PC-3 (cell line): Measurements from ENCODE around the gene BMP8B. TPM values are rescaled to one million over a fixed set of nuclear protein-coding genes. Genes with fewer than 3 reads are reported as not detected.
"Not testable (repeated sequence)": the region's sequence is repeated elsewhere in the genome, so short reads cannot be mapped to it uniquely, and the experiment has no call there.

Experiments
- ATAC-seq: fragments of 200-7000 bp; cut with Tn5 transposase; 2 replicates; pipeline ENCODE4 v1.9.1; 2020; ENCODE audit warnings: mild to moderate bottlenecking, moderate library complexity
- BruUV-seq: library from RNA; stranded (reverse); fragments of 400-500 nt; replicated peaks from 2 replicates; lab custom pipeline; 2021; lab: Mats Ljungman, UMichigan
- CTCF ChIA-PET: fragments of 300-600 bp; sonication (Branson Sonifier 250); formaldehyde crosslinking; loops from one replicate; lab custom pipeline; 2022; ENCODE audit warnings: antibody characterized with exemption; lab: Charles Lee
- POLR2A ChIA-PET: fragments of 300-600 bp; sonication (Branson Sonifier 250); formaldehyde crosslinking; loops from one replicate; lab custom pipeline; 2022; ENCODE audit warnings: antibody characterized with exemption; ENCODE audit not compliant: unreplicated experiment; lab: Charles Lee
- DNase-seq: peaks from one replicate; pipeline ENCODE4 v3.0.0-alpha.2; 2015
- H2AFZ ChIP-seq: fragments of 300-600 bp; sonication (generic); 2 replicates; pipeline ENCODE4 v1.6.0; 2016; ENCODE audit warnings: antibody characterized with exemption, low read length
- H3F3A ChIP-seq: fragments of 300-600 bp; sonication (generic); one replicate; pipeline ENCODE4 v1.6.0; 2017; ENCODE audit warnings: antibody characterized with exemption, low read length, control low read depth, mild to moderate bottlenecking; ENCODE audit not compliant: unreplicated experiment
- H3K27ac ChIP-seq: fragments of 300-600 bp; sonication (generic); 2 replicates; pipeline ENCODE4 v1.5.1; 2016; ENCODE audit warnings: mild to moderate bottlenecking, low read length
- H3K27me3 ChIP-seq: fragments of 300-600 bp; sonication (generic); 2 replicates; pipeline ENCODE4 v1.6.1; 2016; ENCODE audit warnings: low read length, mixed read lengths
- H3K36me3 ChIP-seq: fragments of 300-600 bp; sonication (generic); 2 replicates; pipeline ENCODE4 v1.6.1; 2016; ENCODE audit warnings: low read depth, mixed run types, low read length, mixed read lengths
- H3K4me1 ChIP-seq: fragments of 300-600 bp; sonication (generic); 2 replicates; pipeline ENCODE4 v1.5.1; 2016; ENCODE audit warnings: low read length; ENCODE audit not compliant: insufficient read depth
- H3K4me2 ChIP-seq: fragments of 300-600 bp; sonication (generic); 2 replicates; pipeline ENCODE4 v1.6.0; 2016; ENCODE audit warnings: low read length
- H3K4me3 ChIP-seq: fragments of 300-600 bp; sonication (generic); 2 replicates; pipeline ENCODE4 v1.5.1; 2016; ENCODE audit warnings: mild to moderate bottlenecking, low read length, mixed read lengths
- H3K79me2 ChIP-seq: fragments of 300-600 bp; sonication (generic); 2 replicates; pipeline ENCODE4 v1.6.1; 2017; ENCODE audit warnings: low read length, mixed read lengths
- H3K9ac ChIP-seq: fragments of 300-600 bp; sonication (generic); 2 replicates; pipeline ENCODE4 v1.6.0; 2016; ENCODE audit warnings: mild to moderate bottlenecking, low read length
- H3K9me2 ChIP-seq: fragments of 300-600 bp; sonication (generic); replicated peaks from 2 replicates; pipeline ENCODE4 v1.6.1; 2016; ENCODE audit warnings: mixed run types, low read length, mixed read lengths
- H3K9me3 ChIP-seq: fragments of 300-600 bp; sonication (generic); 2 replicates; pipeline ENCODE4 v1.6.1; 2016; ENCODE audit warnings: low read length, mixed read lengths
- H4K20me1 ChIP-seq: fragments of 300-600 bp; sonication (generic); 2 replicates; pipeline ENCODE4 v1.6.1; 2016; ENCODE audit warnings: low read length, mixed read lengths
- CTCF ChIP-seq: fragments of 300-600 bp; sonication (generic); conservative IDR thresholded peaks from 2 replicates; pipeline ENCODE4 v1.5.1; 2017; ENCODE audit warnings: antibody characterized with exemption, low read depth, mild to moderate bottlenecking, low read length
- EZH2 ChIP-seq: fragments of 300-600 bp; sonication (generic); IDR thresholded peaks from one replicate; pipeline ENCODE4 v1.6.1; 2017; ENCODE audit warnings: antibody characterized with exemption, mild to moderate bottlenecking, low read length; ENCODE audit not compliant: unreplicated experiment
- EZH2phosphoT487 ChIP-seq: fragments of 300-600 bp; sonication (generic); IDR thresholded peaks from 2 replicates; pipeline ENCODE4 v1.6.1; 2018; ENCODE audit warnings: mild to moderate bottlenecking, antibody characterized with exemption, low read length, borderline replicate concordance
- intact Hi-C: fragments of 100-400 bp; cut with micrococcal nuclease; formaldehyde crosslinking; loops from 2 replicates; pipeline ENCODE4 v1.9.0; 2023
- total RNA-seq: library from RNA; depleted of rRNA; stranded (reverse); fragments of >200 nt; gene quantifications from 2 replicates; pipeline ENCODE4 v1.2.3, GENCODE V29; 2014

BMP8B gene
- total RNA-seq, 1 experiment from 2014 or later = 3.3 TPM

GRCh38 chr1:39776886-39777285 is 11.8 kb downstream of the BMP8B start:
- Histone ChIP-seq H3K9me2 (no peaks in the 10 kb centered on the region), H3K4me2 (no peak overlapping the region), H3F3A (no peaks in the 10 kb centered on the region), H3K27me3 (no peaks in the 10 kb centered on the region), H3K79me2 (no peaks in the 10 kb centered on the region), H3K9me3 (no peaks in the 10 kb centered on the region), H3K9ac (no peak overlapping the region), H3K4me3 (no peak overlapping the region), H3K4me1 (no peaks in the 10 kb centered on the region), H3K36me3 (no peaks in the 10 kb centered on the region), H3K27ac (no peak overlapping the region), H4K20me1 (no peaks in the 10 kb centered on the region), H2AFZ (no peak overlapping the region)
- ATAC-seq (no peak), DNase-seq (no peak)
- TF ChIP-seq CTCF (no peak), EZH2phosphoT487 (no peak), EZH2 (no peak)
- intact Hi-C loops = no loop called here
- no TSS peak for BruUV-seq
- CTCF ChIA-PET = no interaction called here
- POLR2A ChIA-PET = no interaction called here

GRCh38 chr1:39776400-39776713 is 12.3 kb downstream of the BMP8B start:
- Histone ChIP-seq H3F3A (no peaks in the 10 kb centered on the region), H3K4me1 (no peaks in the 10 kb centered on the region), H3K9me3 (no peaks in the 10 kb centered on the region), H3K4me3 (no peak overlapping the region), H3K36me3 (no peaks in the 10 kb centered on the region), H3K27me3 (no peaks in the 10 kb centered on the region), H3K27ac (no peak overlapping the region), H3K79me2 (no peaks in the 10 kb centered on the region), H4K20me1 (no peaks in the 10 kb centered on the region), H3K9ac (no peak overlapping the region), H3K4me2 (no peak overlapping the region), H2AFZ (no peak overlapping the region), H3K9me2 (no peaks in the 10 kb centered on the region)
- CTCF ChIA-PET = no interaction called here
- no peak for DNase-seq
- no peak for TF ChIP-seq EZH2phosphoT487
- TF ChIP-seq CTCF = no peak
- no peak for TF ChIP-seq EZH2
- no peak for ATAC-seq
- POLR2A ChIA-PET = no interaction called here
- intact Hi-C loops = no loop called here
- BruUV-seq = no TSS peak

GRCh38 chr1:39775676-39776399 is 12.8 kb downstream of the BMP8B start:
- H4K20me1 ChIP-seq, H3K4me3 ChIP-seq, H3F3A ChIP-seq, CTCF ChIA-PET, ATAC-seq, H3K79me2 ChIP-seq, intact Hi-C loops, DNase-seq, H3K4me1 ChIP-seq, H3K9me3 ChIP-seq, H3K4me2 ChIP-seq, H3K27ac ChIP-seq, H3K36me3 ChIP-seq, H3K27me3 ChIP-seq, H2AFZ ChIP-seq, BruUV-seq, H3K9ac ChIP-seq, H3K9me2 ChIP-seq: not testable (repeated sequence)
- POLR2A ChIA-PET = interaction anchor here (0.6 kb wide), 1 partner anchor 345 kb away, joined by 4 read pairs; no protein-coding TSS in a partner anchor

- H3K4me2 ChIP-seq, H4K20me1 ChIP-seq, H3K9me2 ChIP-seq, H3K79me2 ChIP-seq, H3F3A ChIP-seq, H3K27ac ChIP-seq, H3K4me1 ChIP-seq, CTCF ChIA-PET, H3K27me3 ChIP-seq, intact Hi-C loops, H3K9me3 ChIP-seq, H2AFZ ChIP-seq, H3K4me3 ChIP-seq, DNase-seq, H3K36me3 ChIP-seq, ATAC-seq, H3K9ac ChIP-seq, BruUV-seq: not testable (repeated sequence)
- POLR2A ChIA-PET = interaction anchor here (0.6 kb wide), 1 partner anchor 346 kb away, joined by 4 read pairs; no protein-coding TSS in a partner anchor
Measured at GRCh38 chr1:39775141-39775540, 13.5 kb downstream of the BMP8B start.

GRCh38 chr1:39773369-39773979 is 15.2 kb downstream of the BMP8B start:
- POLR2A ChIA-PET = not testable (repeated sequence)

More at GRCh38 chr1:39773369-39773979, 15.2 kb downstream of the BMP8B start:
- CTCF ChIA-PET, intact Hi-C loops, H3K36me3 ChIP-seq, H3K4me2 ChIP-seq, H3K27me3 ChIP-seq, H3K79me2 ChIP-seq, H3K9me3 ChIP-seq, DNase-seq, H3F3A ChIP-seq, H3K4me1 ChIP-seq, H3K4me3 ChIP-seq, H3K9me2 ChIP-seq, H3K9ac ChIP-seq, H3K27ac ChIP-seq, H2AFZ ChIP-seq, H4K20me1 ChIP-seq, BruUV-seq: not testable (repeated sequence)
- peak; percentile 37; the same call in 1 of the 2 replicates for ATAC-seq
